CD4-positive, alpha-beta T cell treated with Interleukin-10 for 1 hour (primary cell): ENCODE results near the gene EPC1.
"Not testable (repeated sequence)": the region's sequence is repeated elsewhere in the genome, so short reads cannot be mapped to it uniquely, and the experiment has no call there.

Experiments used
- DNase-seq: peaks from one replicate; pipeline ENCODE4 v3.0.0-alpha.2; 2020

EPC1 gene

DNA sequence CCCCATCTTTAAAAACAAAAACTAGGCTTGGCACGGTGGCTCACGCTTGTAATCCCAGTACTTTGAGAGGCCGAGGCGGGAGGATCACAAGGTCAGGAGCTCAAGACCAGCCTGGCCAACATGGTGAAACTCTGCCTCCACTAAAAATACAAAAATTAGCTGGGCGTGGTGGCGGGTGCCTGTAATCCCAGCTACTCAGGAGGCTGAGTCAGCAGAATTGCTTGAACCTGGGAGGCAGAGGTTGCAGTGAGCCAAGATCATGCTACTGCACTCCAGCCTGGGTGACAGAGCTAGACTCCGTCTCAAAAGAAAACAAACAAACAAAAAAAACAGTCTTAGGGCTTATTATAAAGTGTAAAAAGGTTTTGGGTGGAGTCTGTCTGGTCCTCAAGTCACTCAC lies 117.2 kb downstream of the EPC1 start:
- DNase-seq, result not testable (repeated sequence)

DNA sequence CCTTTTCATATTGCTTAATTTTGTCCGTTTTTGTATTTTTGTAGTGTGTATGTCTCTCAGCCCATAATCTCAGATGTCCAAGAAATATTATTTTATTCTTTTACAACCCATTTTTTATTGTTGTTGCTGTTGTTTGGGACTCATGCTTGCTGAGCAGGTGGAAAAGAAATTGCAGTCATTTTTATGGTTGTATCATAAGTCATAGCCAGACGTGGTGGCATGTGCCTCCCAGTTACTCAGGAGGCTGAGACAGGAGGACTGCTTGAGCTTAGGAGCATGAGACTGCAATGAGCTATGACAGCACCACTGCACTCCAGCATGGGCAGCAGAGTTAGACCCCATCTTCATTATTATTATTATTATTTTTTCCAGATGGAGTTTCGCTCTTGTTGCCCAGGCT lies 117.8 kb downstream of the EPC1 start:
- DNase-seq, result no peak

DNA sequence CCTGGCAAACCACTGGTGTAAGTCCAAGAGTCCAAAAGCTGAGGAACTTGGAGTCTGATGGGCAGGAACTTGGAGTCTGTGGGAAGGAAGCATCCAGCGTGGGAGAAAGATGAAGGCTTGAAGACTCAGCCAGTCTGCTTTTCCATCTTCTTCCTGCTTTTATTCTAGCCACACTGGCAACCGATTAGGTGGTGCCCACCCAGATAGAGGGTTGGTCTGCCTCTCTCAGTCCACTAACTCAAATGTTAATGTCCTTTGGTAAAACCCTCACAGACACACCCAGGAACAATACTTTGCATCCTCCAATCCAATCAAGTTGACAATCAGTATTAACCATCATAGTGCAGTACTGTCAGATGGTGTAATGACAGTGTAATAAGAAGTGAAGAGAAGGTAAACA lies 119.2 kb downstream of the EPC1 start:
- no peak for DNase-seq

DNA sequence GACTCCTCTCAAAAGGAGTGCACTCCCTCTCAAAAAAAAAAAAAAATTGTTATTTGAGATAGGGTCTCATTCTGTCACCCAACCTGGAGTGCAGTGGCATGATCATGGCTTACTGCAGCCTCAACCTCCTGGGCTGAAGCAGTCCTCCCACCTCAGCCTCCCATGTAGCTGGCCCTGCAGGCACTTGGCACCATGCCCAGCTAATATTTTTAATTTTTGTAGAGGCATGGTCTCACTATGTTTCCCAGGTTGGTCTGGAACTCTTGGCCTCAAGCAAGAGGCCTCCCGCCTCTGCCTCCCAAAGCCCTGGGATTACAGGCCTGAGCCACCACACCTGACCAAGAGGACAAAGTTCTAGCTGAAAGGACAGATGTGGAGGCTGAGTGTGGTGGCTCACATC lies 120.3 kb downstream of the EPC1 start:
- no peak for DNase-seq

DNA sequence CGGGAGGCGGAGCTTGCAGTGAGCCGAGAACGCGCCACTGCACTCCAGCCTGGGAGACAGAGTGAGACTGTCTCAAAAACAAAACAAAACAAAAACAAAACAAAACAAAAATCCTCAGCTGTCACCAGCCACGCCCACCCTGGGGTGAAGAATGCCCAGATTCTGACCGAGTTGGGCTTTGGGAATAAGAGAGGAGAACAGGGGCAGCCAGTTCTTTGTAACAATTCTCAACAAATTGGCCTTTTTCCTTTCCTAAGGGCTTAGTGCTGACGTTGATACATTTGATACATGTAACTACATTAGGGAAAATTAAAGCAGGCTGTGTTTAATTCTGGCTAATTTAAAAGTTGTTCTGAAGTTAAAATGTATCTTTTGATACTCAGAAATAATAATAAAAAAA lies 121.0 kb downstream of the EPC1 start:
- DNase-seq, result no peak

DNA sequence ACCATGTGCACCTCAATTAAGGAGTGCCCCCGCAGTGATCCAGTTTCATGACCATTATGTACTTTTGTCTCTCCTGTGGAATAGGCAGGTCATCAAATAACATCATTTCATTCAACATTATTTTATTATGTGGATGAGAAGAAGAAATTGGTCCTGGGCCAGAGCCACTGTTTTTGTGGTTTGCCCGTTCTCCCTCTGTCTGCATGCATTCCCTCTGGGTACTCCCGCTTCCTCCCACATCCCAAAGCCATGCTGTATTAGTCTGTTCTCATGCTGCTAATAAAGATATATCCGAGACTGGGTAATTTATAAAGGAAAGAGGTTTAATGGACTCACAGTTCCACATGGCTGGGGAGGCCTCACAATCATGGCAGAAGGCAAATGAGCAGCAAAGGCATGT lies 124.6 kb downstream of the EPC1 start:
- not testable (repeated sequence) for DNase-seq

DNA sequence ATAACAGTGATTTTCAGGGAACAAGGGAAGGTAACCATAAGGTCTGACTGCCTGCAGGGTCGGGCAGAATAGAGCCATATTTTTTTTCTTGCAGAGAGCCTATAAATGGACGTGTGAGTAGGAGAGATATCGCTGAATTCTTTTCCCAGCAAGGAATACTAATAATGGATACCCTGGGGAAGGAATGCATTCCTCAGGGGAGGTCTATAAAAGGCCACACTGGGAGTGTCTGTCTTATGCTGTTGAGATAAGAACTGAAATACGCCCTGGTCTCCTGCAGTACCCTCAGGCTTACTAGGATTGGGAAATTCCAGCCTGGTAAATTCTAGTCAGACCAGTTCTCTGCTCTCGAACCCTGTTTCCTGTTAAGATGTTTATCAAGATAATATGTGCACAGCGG lies 127.8 kb downstream of the EPC1 start:
- not testable (repeated sequence) for DNase-seq

DNA sequence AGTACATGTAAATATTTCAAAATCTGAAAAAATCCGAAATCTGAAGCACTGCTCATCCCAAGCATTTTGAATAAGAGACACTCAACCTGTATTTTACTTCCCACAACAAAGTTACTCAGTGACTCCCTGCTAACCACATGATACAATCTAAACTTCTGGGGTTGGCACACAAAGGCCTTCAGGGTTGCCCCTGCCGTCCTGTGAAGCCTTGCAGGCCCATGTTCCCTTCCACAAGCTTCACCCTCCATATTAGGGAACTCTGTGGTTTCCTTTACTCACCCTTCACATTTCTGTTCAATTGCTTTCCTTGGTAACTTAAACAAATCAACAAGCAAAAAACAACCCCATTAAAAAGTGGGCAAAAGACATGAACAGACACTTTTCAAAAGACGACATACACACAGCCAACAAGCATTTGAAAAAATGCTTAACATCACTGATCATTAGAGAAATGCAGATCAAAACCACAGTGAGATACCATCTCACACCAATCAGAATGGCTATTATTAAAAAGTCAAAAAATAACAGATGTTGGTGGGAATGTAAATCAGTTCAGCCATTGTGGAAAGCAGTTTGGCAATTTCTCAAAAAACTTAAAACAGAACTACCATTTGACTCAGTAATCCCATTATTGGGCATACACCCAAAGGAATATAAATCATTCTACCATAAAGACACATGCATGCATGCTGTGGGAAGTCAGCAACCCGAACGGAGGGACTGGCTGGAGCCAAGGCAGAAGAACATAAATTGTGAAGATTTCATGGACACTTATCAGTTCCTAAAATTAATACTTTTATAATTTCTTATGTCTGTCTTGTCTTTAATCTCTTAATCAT lies 128.5 kb downstream of the EPC1 start:
- DNase-seq, result not testable (repeated sequence)
